NT2/D1 (cell line): Measurements from ENCODE around the gene DDO.

ENCODE experiments used
- SUZ12 ChIP-seq: IDR thresholded peaks from 2 replicates; pipeline ENCODE4 v1.6.1; 2011; ENCODE audit not compliant: insufficient read length, insufficient read depth; ENCODE audit errors: extremely low read depth
- YY1 ChIP-seq: IDR thresholded peaks from 2 replicates; pipeline ENCODE4 v1.6.1; 2011; ENCODE audit not compliant: insufficient read length, insufficient read depth

- TF ChIP-seq YY1 (no peak), SUZ12 (no peak)
These were observed 51.6 kb downstream of the DDO start for GRCh38 chr6:110363748-110364147.
